ENCODE results near the gene AGBL4. TPM values are rescaled to one million over a fixed set of nuclear protein-coding genes. Genes with fewer than 3 reads are reported as not detected.

Gene AGBL4
- polyA plus RNA-seq, 1 donor (not counting 4 experiments of a cell fraction or from before 2014, with no cell fraction given) = not detected

- TF ChIP-seq EZH2 (IDR thresholded peaks at IDR 0.05; ENCODE audit: low read length) = no peak
- TF ChIP-seq CTCF (optimal IDR thresholded peaks at IDR 0.05 in 1 of 3, IDR thresholded peaks at IDR 0.05 in 1 of 3, conservative IDR thresholded peaks at IDR 0.05 in 1 of 3; ENCODE audit: extremely low read depth in 1 of 3, insufficient read depth in 2 of 3, low read length in 3 of 3) = peak in 2 of 3 experiments; percentile 9 to 53
- Histone ChIP-seq H3K9ac (ENCODE audit: control insufficient read depth, extremely low read depth, insufficient read depth, low read length) (no peak overlapping the region), H3K4me1 (ENCODE audit: control insufficient read depth, extremely low read depth, insufficient read depth, low read length) (no peaks in the 10 kb centered on the region), H4K20me1 (ENCODE audit: control insufficient read depth, extremely low read depth, insufficient read depth, low read length) (no peaks in the 10 kb centered on the region), H3K79me2 (ENCODE audit: control insufficient read depth, insufficient read depth, low read length) (no peaks in the 10 kb centered on the region), H3K9me3 (ENCODE audit: control insufficient read depth, low read depth, low read length) (no peaks in the 10 kb centered on the region), H3K4me2 (ENCODE audit: control insufficient read depth, extremely low read depth, insufficient read depth, low read depth, low read length) (no peak overlapping the region), H3K4me3 (ENCODE audit: control insufficient read depth in 2 of 3, extremely low read depth in 1 of 3, insufficient read depth in 2 of 3, low read depth in 1 of 3, low read length in 3 of 3) (no peak overlapping the region), H3K27me3 (ENCODE audit: control insufficient read depth, extremely low read depth, insufficient read depth, low read length) (no peaks in the 10 kb centered on the region), H2AFZ (ENCODE audit: control insufficient read depth, low read length) (no peak overlapping the region), H3K27ac (ENCODE audit: control insufficient read depth, insufficient read depth, low read length) (no peak overlapping the region), H3K9me1 (ENCODE audit: control insufficient read depth, extremely low read depth, insufficient read depth, low read length) (no peaks in the 10 kb centered on the region), H3K36me3 (ENCODE audit: control insufficient read depth in 2 of 2, extremely low read depth in 1 of 2, insufficient read depth in 2 of 2, low read length in 2 of 2) (no peaks in the 10 kb centered on the region)
- DNase-seq (ENCODE audit: low read depth, low spot score) = no peak
- dilution Hi-C loops (cut with MboI; ENCODE audit: extremely low pct_ligation_motif_present, low sequenced_read_pairs) = no loop called here
- no peak for FAIRE-seq
Observed at GRCh38 chr1:49229555-49229954, 794.2 kb downstream of the AGBL4 start.

GRCh38 chr1:49226758-49227157 lies 797.0 kb downstream of the AGBL4 start:
- FAIRE-seq (no peak), DNase-seq (ENCODE audit: low read depth, low spot score) (no peak)
- Histone ChIP-seq H3K9ac (ENCODE audit: control insufficient read depth, extremely low read depth, insufficient read depth, low read length) (no peak overlapping the region), H3K27ac (ENCODE audit: control insufficient read depth, insufficient read depth, low read length) (no peak overlapping the region), H3K4me1 (ENCODE audit: control insufficient read depth, extremely low read depth, insufficient read depth, low read length) (no peaks in the 10 kb centered on the region), H3K36me3 (ENCODE audit: control insufficient read depth in 2 of 2, extremely low read depth in 1 of 2, insufficient read depth in 2 of 2, low read length in 2 of 2) (no peaks in the 10 kb centered on the region), H3K4me2 (ENCODE audit: control insufficient read depth, extremely low read depth, insufficient read depth, low read depth, low read length) (no peak overlapping the region), H3K4me3 (ENCODE audit: control insufficient read depth in 2 of 3, extremely low read depth in 1 of 3, insufficient read depth in 2 of 3, low read depth in 1 of 3, low read length in 3 of 3) (no peak overlapping the region), H3K9me1 (ENCODE audit: control insufficient read depth, extremely low read depth, insufficient read depth, low read length) (no peaks in the 10 kb centered on the region), H3K9me3 (ENCODE audit: control insufficient read depth, low read depth, low read length) (no peaks in the 10 kb centered on the region), H2AFZ (ENCODE audit: control insufficient read depth, low read length) (no peak overlapping the region), H3K27me3 (ENCODE audit: control insufficient read depth, extremely low read depth, insufficient read depth, low read length) (no peaks in the 10 kb centered on the region), H4K20me1 (ENCODE audit: control insufficient read depth, extremely low read depth, insufficient read depth, low read length) (no peaks in the 10 kb centered on the region), H3K79me2 (ENCODE audit: control insufficient read depth, insufficient read depth, low read length) (no peaks in the 10 kb centered on the region)
- TF ChIP-seq EZH2 (IDR thresholded peaks at IDR 0.05; ENCODE audit: low read length) = no peak
- dilution Hi-C loops (cut with MboI; ENCODE audit: extremely low pct_ligation_motif_present, low sequenced_read_pairs) = no loop called here

GRCh38 chr1:49225464-49225863 lies 798.3 kb downstream of the AGBL4 start:
- dilution Hi-C loops (cut with MboI; ENCODE audit: extremely low pct_ligation_motif_present, low sequenced_read_pairs) = no loop called here
- no peak for FAIRE-seq
- no peaks in the 10 kb centered on the region for H3K9me3 ChIP-seq (ENCODE audit: control insufficient read depth, low read depth, low read length)
- H3K4me3 ChIP-seq (ENCODE audit: control insufficient read depth in 2 of 3, extremely low read depth in 1 of 3, insufficient read depth in 2 of 3, low read depth in 1 of 3, low read length in 3 of 3) = no peak overlapping the region
- no peak overlapping the region for H2AFZ ChIP-seq (ENCODE audit: control insufficient read depth, low read length)
- H3K9ac ChIP-seq (ENCODE audit: control insufficient read depth, extremely low read depth, insufficient read depth, low read length) = no peak overlapping the region
- H3K4me2 ChIP-seq (ENCODE audit: control insufficient read depth, extremely low read depth, insufficient read depth, low read depth, low read length) = no peak overlapping the region
- DNase-seq (ENCODE audit: low read depth, low spot score) = no peak
- no peaks in the 10 kb centered on the region for H4K20me1 ChIP-seq (ENCODE audit: control insufficient read depth, extremely low read depth, insufficient read depth, low read length)
- H3K36me3 ChIP-seq (ENCODE audit: control insufficient read depth in 2 of 2, extremely low read depth in 1 of 2, insufficient read depth in 2 of 2, low read length in 2 of 2) = no peaks in the 10 kb centered on the region
- TF ChIP-seq EZH2 (IDR thresholded peaks at IDR 0.05; ENCODE audit: low read length) (no peak), CTCF (optimal IDR thresholded peaks at IDR 0.05 in 1 of 3, IDR thresholded peaks at IDR 0.05 in 1 of 3, conservative IDR thresholded peaks at IDR 0.05 in 1 of 3; ENCODE audit: extremely low read depth in 1 of 3, insufficient read depth in 2 of 3, low read length in 3 of 3) (no peak)
- no peaks in the 10 kb centered on the region for H3K27me3 ChIP-seq (ENCODE audit: control insufficient read depth, extremely low read depth, insufficient read depth, low read length)
- H3K79me2 ChIP-seq (ENCODE audit: control insufficient read depth, insufficient read depth, low read length) = no peaks in the 10 kb centered on the region
- no peak overlapping the region for H3K27ac ChIP-seq (ENCODE audit: control insufficient read depth, insufficient read depth, low read length)
- no peaks in the 10 kb centered on the region for H3K9me1 ChIP-seq (ENCODE audit: control insufficient read depth, extremely low read depth, insufficient read depth, low read length)
- no peaks in the 10 kb centered on the region for H3K4me1 ChIP-seq (ENCODE audit: control insufficient read depth, extremely low read depth, insufficient read depth, low read length)

Data from keratinocyte (primary cell).